Psoas muscle (tissue), 8 donors: ENCODE measurements around the gene ADGRB2. TPM values are rescaled to one million over a fixed set of nuclear protein-coding genes. Genes with fewer than 3 reads are reported as not detected.

Source experiments
- ATAC-seq, 4 donors: fragments of 200-7000 bp; cut with Tn5 transposase; one replicate each; pipeline ENCODE4 v1.9.1; 2020; ENCODE audit warnings: moderate library complexity in 3 of 4, mild to moderate bottlenecking in 2 of 4
- DNase-seq, 2 donors: peaks; one replicate each; pipeline ENCODE4 v3.0.0-alpha.2; 2020
- H3K27ac ChIP-seq: fragments of 200-600 bp; one replicate; pipeline ENCODE4 v1.8.0; 2022
- H3K27me3 ChIP-seq, 3 donors: fragments of 200-600 bp in 1 of 3; one replicate each; pipeline versions ENCODE4 v1.6.1 to v1.8.0; 2013 to 2022; ENCODE audit warnings: low read length in 2 of 3, mild to moderate bottlenecking in 2 of 3, moderate library complexity in 1 of 3; ENCODE audit not compliant: insufficient read depth in 3 of 3
- H3K36me3 ChIP-seq, 2 donors: fragments of 200-600 bp in 1 of 2; one replicate each; pipeline versions ENCODE4 v1.6.1 to v1.8.0; 2013 to 2022; ENCODE audit warnings: low read depth in 1 of 2, mild to moderate bottlenecking in 1 of 2, moderate library complexity in 1 of 2; ENCODE audit not compliant: insufficient read depth in 1 of 2
- H3K4me1 ChIP-seq: fragments of 200-600 bp; one replicate; pipeline ENCODE4 v1.8.0; 2022
- H3K4me3 ChIP-seq: fragments of 200-600 bp; one replicate; pipeline ENCODE4 v1.8.0; 2022; ENCODE audit warnings: mild to moderate bottlenecking
- H3K9me3 ChIP-seq: fragments of 200-600 bp; one replicate; pipeline ENCODE4 v1.8.0; 2022
- WGBS, 3 donors: extraction: QIAGEN DNeasy Blood & Tissue Kit; methylation state at CpG; one replicate each; pipeline versions ENCODE4 v1.1.6 to v1.1.7; 2013; 5-methylcytosine and 5-hydroxymethylcytosine counted together
- intact Hi-C, 2 donors: fragments of 100-400 bp; cut with DNase I; formaldehyde crosslinking; loops; one replicate each; pipeline versions ENCODE4 v1.11.0 to v1.14.2; 2022
- polyA plus RNA-seq, 3 donors: library from polyadenylated mRNA; stranded (reverse); fragments of 200-250 nt; gene quantifications; one replicate each; pipeline ENCODE4 v1.2.3, GENCODE V29; 2013
- total RNA-seq, 4 donors: library from RNA; stranded (reverse); fragmentation: NEBNext Ultra II Directional in 2 of 4; extraction: Animal tissue kit (Norgen Biotek cat#: 25700) in 2 of 4; gene quantifications; one replicate each; pipeline versions ENCODE4 v1.2.1 to v1.2.4, GENCODE V29; 2021 to 2023
- TF ChIP-seq, protein P1 (sequence below): fragments of 200-600 bp; IDR thresholded peaks from one replicate; pipeline ENCODE4 v1.8.0; 2022; ENCODE audit warnings: antibody characterized with exemption
- donor health status: healthy with polysubstance abuse.
- donor health status: DM: no; HTN: no; CAD: no; lungs with moderate emphysema.
- donor health status: Bipolar disorder and iron deficiency.
- donor health status: healthy.
- donor health status: DM: yes; HTN: yes; CAD: no.
- donor health status: DM: no; HTN: no; CAD: no.
- donor health status: DM: no; HTN: no; CAD: no.
- donor health status: DM: yes; HTN: yes; CAD: no.

Gene ADGRB2
- total and polyA plus RNA-seq, 7 donors, result 0.44 to 1.8 (median 0.73) TPM

DNA sequence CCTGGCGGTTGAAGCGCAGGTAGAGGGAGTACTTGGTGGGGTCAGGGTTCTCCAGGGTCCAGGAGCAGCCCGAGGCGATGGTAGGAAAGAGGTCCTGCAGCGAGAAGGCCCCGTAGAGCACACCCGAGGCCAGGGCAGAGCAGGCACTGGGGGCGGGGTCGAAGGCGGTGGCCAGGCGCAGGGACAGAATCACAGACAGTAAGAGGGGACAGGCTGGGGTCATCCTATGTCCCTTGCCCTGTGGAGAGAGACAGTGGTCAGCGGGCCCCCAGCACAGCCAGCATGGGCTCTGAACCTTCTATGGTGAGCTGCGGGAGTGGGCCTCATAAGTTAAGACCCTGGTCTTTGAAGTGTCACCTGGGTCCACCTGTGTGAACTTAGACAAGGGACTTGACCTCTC is 7.6 kb downstream of the ADGRB2 start:
- no peak for DNase-seq
- Histone ChIP-seq H3K27me3 (peaks cover 0 to 13% (median 6%) of the 10 kb centered on the region in 3 donors), H3K4me1 (peaks cover 37% of the 10 kb centered on the region), H3K27ac (no peak overlapping the region), H3K4me3 (no peak overlapping the region), H3K9me3 (no peaks in the 10 kb centered on the region), H3K36me3 (no peaks in the 10 kb centered on the region)
- ATAC-seq, result no peak
- intact Hi-C loops, result no loop called here
- 87 to 95% (median 88%) methylated on average over 13 of the region's 13 CpGs for WGBS, 3 donors
- TF ChIP-seq, protein P1, sequence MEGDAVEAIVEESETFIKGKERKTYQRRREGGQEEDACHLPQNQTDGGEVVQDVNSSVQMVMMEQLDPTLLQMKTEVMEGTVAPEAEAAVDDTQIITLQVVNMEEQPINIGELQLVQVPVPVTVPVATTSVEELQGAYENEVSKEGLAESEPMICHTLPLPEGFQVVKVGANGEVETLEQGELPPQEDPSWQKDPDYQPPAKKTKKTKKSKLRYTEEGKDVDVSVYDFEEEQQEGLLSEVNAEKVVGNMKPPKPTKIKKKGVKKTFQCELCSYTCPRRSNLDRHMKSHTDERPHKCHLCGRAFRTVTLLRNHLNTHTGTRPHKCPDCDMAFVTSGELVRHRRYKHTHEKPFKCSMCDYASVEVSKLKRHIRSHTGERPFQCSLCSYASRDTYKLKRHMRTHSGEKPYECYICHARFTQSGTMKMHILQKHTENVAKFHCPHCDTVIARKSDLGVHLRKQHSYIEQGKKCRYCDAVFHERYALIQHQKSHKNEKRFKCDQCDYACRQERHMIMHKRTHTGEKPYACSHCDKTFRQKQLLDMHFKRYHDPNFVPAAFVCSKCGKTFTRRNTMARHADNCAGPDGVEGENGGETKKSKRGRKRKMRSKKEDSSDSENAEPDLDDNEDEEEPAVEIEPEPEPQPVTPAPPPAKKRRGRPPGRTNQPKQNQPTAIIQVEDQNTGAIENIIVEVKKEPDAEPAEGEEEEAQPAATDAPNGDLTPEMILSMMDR, result no peak

DNA sequence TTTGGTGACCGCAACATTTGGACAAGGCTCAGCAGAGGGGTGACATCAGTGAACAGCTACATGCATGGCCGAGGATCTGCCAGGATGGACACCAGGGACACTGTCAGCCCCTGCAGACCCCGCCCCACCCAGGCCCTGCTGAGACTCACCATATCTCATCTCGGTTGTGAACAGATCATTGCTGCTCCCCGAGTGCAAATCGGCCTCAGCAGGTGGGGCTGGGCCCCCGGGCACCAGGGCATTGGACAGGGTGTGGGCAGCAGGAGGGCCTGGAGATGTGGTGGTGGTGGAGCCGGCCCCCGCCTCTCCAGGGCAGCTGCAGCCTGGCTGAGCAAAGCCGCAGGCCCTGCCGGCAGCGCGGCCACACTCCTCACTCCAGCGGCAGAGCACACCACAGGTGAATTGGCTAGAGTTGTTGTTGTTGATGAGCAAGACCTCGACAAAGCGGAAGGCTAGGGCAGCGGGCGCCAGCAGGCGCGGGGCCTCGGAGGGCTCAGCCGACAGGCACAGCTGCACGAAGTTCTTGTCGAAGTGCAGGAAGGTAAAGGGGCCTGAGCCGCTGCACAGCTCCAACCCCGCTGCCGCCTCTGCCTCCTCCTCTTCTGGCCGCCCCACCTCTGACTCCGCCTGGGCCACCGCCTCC is 8.2 kb downstream of the ADGRB2 start:
- TF ChIP-seq, protein P1, result no peak
- WGBS, 3 donors, result 61 to 71% (median 68%) methylated on average over 29 to 30 of the region's 30 CpGs
- Histone ChIP-seq H3K4me3 (no peak overlapping the region), H3K36me3 (no peaks in the 10 kb centered on the region), H3K27ac (no peak overlapping the region), H3K27me3 (peaks cover 0 to 7% (median 3%) of the 10 kb centered on the region in 3 donors), H3K4me1 (peaks cover 37% of the 10 kb centered on the region), H3K9me3 (no peaks in the 10 kb centered on the region)
- ATAC-seq (no peak), DNase-seq (no peak)
- intact Hi-C loops, result no loop called here

DNA sequence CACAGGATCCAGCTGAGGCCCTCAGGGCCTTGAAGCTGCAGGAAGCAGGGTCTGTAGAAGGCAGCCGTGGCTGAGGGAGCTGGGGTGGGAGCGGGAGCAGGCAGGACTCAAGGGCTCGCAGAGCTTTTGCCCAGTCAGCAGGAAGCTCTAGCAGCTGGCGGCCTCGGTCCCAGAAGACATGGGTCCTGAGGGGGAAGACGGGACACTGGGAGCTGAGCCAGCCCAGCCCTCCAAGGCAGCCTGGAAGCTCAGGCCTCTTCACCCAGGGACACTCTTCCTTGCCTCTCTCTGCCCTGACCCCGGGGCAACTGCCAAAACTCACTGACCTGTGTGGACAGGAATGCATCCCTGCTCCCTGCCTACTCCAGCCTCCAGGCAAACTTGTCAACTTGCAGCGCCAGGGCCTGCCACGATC is 8.9 kb downstream of the ADGRB2 start:
- no peak overlapping the region for H3K27ac ChIP-seq
- H3K9me3 ChIP-seq, result no peaks in the 10 kb centered on the region
- intact Hi-C loops, result no loop called here
- no peak overlapping the region for H3K4me3 ChIP-seq
- WGBS, 3 donors, result 41 to 47% (median 42%) methylated on average over 9 of the region's 9 CpGs
- DNase-seq, result no peak
- ATAC-seq, result no peak
- peaks cover 33% of the 10 kb centered on the region for H3K4me1 ChIP-seq
- H3K36me3 ChIP-seq, result no peaks in the 10 kb centered on the region
- TF ChIP-seq, protein P1, result no peak
- no peaks in the 10 kb centered on the region for H3K27me3 ChIP-seq

DNA sequence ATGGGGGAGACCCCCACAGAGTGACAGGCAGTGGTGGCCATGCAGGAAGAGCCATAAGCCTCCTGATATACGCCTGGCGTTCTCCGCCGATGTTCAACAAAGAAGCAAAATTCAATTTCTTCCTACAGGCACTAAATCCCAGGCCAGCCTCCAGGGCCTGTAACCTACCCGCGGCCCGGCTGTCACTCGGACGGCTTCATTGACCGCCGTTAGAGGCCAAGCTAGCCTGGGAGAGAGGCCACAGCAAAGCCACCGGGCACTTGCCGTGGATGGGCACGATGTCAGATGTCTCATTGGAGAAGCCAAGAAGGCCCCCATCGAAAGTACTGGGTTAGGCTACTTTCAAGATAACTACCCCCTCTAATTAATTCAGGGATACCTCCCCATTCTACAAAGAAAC is 9.7 kb downstream of the ADGRB2 start:
- no peak overlapping the region for H3K27ac ChIP-seq
- 38 to 55% (median 41%) methylated on average over 15 of the region's 15 CpGs for WGBS, 3 donors
- TF ChIP-seq, protein P1, result no peak
- H3K27me3 ChIP-seq, result no peaks in the 10 kb centered on the region
- ATAC-seq (no peak), DNase-seq (no peak)
- intact Hi-C loops, result no loop called here
- no peak overlapping the region for H3K4me3 ChIP-seq
- H3K36me3 ChIP-seq, result no peaks in the 10 kb centered on the region
- peaks cover 33% of the 10 kb centered on the region for H3K4me1 ChIP-seq
- no peaks in the 10 kb centered on the region for H3K9me3 ChIP-seq
